Bronchial epithelial cell (primary cell): Measurements from ENCODE around the gene GABRD. TPM values are rescaled to one million over a fixed set of nuclear protein-coding genes. Genes with fewer than 3 reads are reported as not detected.

ENCODE experiments used
- DNase-seq: peaks from one replicate; pipeline ENCODE4 v3.0.0-alpha.2; 2010; ENCODE audit warnings: low read depth
- FAIRE-seq: peaks from 2 replicates; lab custom pipeline; 2011; peaks lifted over from hg19 to GRCh38; lab: Jason Lieb, UNC
- H3K27me3 ChIP-seq: 2 replicates; pipeline ENCODE4 v1.5.1; 2011; ENCODE audit warnings: low read length; ENCODE audit not compliant: control insufficient read depth, insufficient read depth
- H3K36me3 ChIP-seq: 2 replicates; pipeline ENCODE4 v1.5.1; 2011; ENCODE audit warnings: low read length; ENCODE audit not compliant: control insufficient read depth, insufficient read depth
- H3K4me3 ChIP-seq: 2 replicates; pipeline ENCODE4 v1.5.1; 2011; ENCODE audit warnings: mild to moderate bottlenecking, low read depth, low read length, control low read depth
- total RNA-seq: library from RNA; depleted of rRNA; stranded (reverse); fragments of >200 nt; gene quantifications from 2 replicates; pipeline ENCODE4 v1.2.1, GENCODE V29; 2014
- TF ChIP-seq, protein P1 (sequence below): IDR thresholded peaks from 2 replicates; pipeline ENCODE4 v1.5.1; 2011; ENCODE audit warnings: mild to moderate bottlenecking, moderate library complexity, low read length, control low read depth, inconsistent platforms; ENCODE audit not compliant: insufficient read depth, severe bottlenecking

Gene GABRD
- total RNA-seq, 1 donor from 2014 or later = not detected

GRCh38 chr1:1982379-1983232 lies 36.5 kb upstream of the GABRD start:
- Histone ChIP-seq H3K27me3 (no peaks in the 10 kb centered on the region), H3K36me3 (no peaks in the 10 kb centered on the region), H3K4me3 (no peak overlapping the region)
- FAIRE-seq (no peak), DNase-seq (no peak)
- TF ChIP-seq, protein P1, sequence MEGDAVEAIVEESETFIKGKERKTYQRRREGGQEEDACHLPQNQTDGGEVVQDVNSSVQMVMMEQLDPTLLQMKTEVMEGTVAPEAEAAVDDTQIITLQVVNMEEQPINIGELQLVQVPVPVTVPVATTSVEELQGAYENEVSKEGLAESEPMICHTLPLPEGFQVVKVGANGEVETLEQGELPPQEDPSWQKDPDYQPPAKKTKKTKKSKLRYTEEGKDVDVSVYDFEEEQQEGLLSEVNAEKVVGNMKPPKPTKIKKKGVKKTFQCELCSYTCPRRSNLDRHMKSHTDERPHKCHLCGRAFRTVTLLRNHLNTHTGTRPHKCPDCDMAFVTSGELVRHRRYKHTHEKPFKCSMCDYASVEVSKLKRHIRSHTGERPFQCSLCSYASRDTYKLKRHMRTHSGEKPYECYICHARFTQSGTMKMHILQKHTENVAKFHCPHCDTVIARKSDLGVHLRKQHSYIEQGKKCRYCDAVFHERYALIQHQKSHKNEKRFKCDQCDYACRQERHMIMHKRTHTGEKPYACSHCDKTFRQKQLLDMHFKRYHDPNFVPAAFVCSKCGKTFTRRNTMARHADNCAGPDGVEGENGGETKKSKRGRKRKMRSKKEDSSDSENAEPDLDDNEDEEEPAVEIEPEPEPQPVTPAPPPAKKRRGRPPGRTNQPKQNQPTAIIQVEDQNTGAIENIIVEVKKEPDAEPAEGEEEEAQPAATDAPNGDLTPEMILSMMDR = no peak

- Histone ChIP-seq H3K27me3 (no peaks in the 10 kb centered on the region), H3K36me3 (no peaks in the 10 kb centered on the region), H3K4me3 (no peak overlapping the region)
- FAIRE-seq (no peak), DNase-seq (no peak)
- TF ChIP-seq, protein P1 = no peak
Measured at GRCh38 chr1:1984560-1985070, 34.5 kb upstream of the GABRD start.

GRCh38 chr1:1985375-1986050 lies 33.6 kb upstream of the GABRD start:
- no peak for DNase-seq

DNA sequence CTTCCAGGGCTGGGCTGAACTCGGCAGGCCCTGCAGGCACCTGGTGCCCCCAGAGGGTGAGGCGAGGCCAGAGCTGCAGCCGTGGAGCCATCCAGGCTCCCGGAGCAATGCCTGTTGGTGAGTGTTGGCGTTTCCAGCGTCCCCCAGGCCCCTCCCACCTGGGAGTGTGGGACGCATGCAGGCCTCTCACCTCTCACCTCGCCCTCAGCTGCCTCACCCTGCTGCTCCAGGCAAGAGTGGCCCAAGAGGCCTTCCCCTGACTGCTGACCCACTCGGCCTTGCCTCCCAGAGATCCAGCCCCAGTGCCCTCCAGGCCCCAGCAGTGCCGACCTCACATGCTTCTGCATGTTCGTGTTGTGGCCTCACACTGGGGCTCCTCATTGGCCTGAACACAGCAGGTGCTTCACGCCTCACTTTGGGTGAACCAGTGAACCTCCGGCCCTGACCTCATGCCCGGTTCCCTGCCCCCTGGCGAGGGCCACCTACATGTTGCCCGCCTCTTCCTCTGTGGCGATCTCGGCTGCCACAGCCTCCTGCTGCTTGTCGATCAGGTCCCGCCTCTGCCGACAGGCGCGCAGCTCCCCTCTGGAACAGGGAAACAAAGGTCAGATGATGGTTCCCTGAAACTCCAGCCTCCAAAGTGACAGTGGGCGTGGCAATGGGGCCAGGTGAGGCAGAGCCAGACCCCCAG lies 32.5 kb upstream of the GABRD start:
- Histone ChIP-seq H3K4me3 (no peak overlapping the region), H3K27me3 (no peaks in the 10 kb centered on the region), H3K36me3 (no peaks in the 10 kb centered on the region)
- TF ChIP-seq, protein P1 = no peak
- no peak for FAIRE-seq
- no peak for DNase-seq

More at GRCh38 chr1:1985375-1986050, 33.6 kb upstream of the GABRD start:
- Histone ChIP-seq H3K27me3 (no peaks in the 10 kb centered on the region), H3K36me3 (no peaks in the 10 kb centered on the region), H3K4me3 (no peak overlapping the region)
- TF ChIP-seq, protein P1 = no peak
- no peak for FAIRE-seq

GRCh38 chr1:1987142-1987510 lies 32.0 kb upstream of the GABRD start:
- FAIRE-seq = no peak

More at GRCh38 chr1:1987142-1987510, 32.0 kb upstream of the GABRD start:
- Histone ChIP-seq H3K27me3 (no peaks in the 10 kb centered on the region), H3K36me3 (no peaks in the 10 kb centered on the region), H3K4me3 (no peak overlapping the region)
- DNase-seq = no peak
- TF ChIP-seq, protein P1 = no peak
